ENCODE data around the gene SFT2D1. TPM values are rescaled to one million over a fixed set of nuclear protein-coding genes. Genes with fewer than 3 reads are reported as not detected.

SFT2D1 gene
- total RNA-seq, 4 donors from 2014 or later = 6.1 to 35.8 (median 33.0) TPM

- Histone ChIP-seq H3K27me3 (no peaks in the 10 kb centered on the region), H3K36me3 (no peaks in the 10 kb centered on the region), H3K9me3 (no peaks in the 10 kb centered on the region), H3K27ac (no peak overlapping the region), H3K4me3 (no peak overlapping the region), H3K4me1 (no peaks in the 10 kb centered on the region)
- DNase-seq = no peak
- TF ChIP-seq CTCF (IDR thresholded peaks at IDR 0.05) (no peak), POLR2A (IDR thresholded peaks at IDR 0.05) (no peak)
- intact Hi-C loops (cut with DNase I; ENCODE audit: low total_unique reads) = no loop called here
Observed at GRCh38 chr6:166317261-166318212, 24.8 kb downstream of the SFT2D1 start.

- Histone ChIP-seq H3K4me3 (no peak overlapping the region), H3K9me3 (no peaks in the 10 kb centered on the region), H3K36me3 (no peaks in the 10 kb centered on the region), H3K4me1 (no peaks in the 10 kb centered on the region), H3K27ac (no peak overlapping the region), H3K27me3 (no peaks in the 10 kb centered on the region)
- no peak for DNase-seq
- TF ChIP-seq POLR2A (IDR thresholded peaks at IDR 0.05) (no peak), CTCF (IDR thresholded peaks at IDR 0.05) (no peak)
- intact Hi-C loops (cut with DNase I; ENCODE audit: low total_unique reads) = no loop called here
Observed at GRCh38 chr6:166315436-166315835, 26.9 kb downstream of the SFT2D1 start.

- Histone ChIP-seq H3K9me3 (no peaks in the 10 kb centered on the region), H3K36me3 (no peaks in the 10 kb centered on the region), H3K4me1 (no peaks in the 10 kb centered on the region), H3K27me3 (no peaks in the 10 kb centered on the region), H3K27ac (no peak overlapping the region), H3K4me3 (no peak overlapping the region)
- TF ChIP-seq POLR2A (IDR thresholded peaks at IDR 0.05) (no peak), CTCF (IDR thresholded peaks at IDR 0.05) (no peak)
- intact Hi-C loops (cut with DNase I; ENCODE audit: low total_unique reads) = no loop called here
- DNase-seq = no peak
Observed at GRCh38 chr6:166314454-166314853, 27.9 kb downstream of the SFT2D1 start.

GRCh38 chr6:166313255-166314070 lies 28.9 kb downstream of the SFT2D1 start:
- no peak for TF ChIP-seq POLR2A (IDR thresholded peaks at IDR 0.05)
- peak; percentile 22 to 36 (median 34) for TF ChIP-seq CTCF (IDR thresholded peaks at IDR 0.05)
- H3K9me3 ChIP-seq = no peaks in the 10 kb centered on the region
- no peaks in the 10 kb centered on the region for H3K36me3 ChIP-seq
- DNase-seq = no peak
- intact Hi-C loops (cut with DNase I; ENCODE audit: low total_unique reads) = no loop called here
- H3K27ac ChIP-seq = no peak overlapping the region
- no peaks in the 10 kb centered on the region for H3K4me1 ChIP-seq
- no peaks in the 10 kb centered on the region for H3K27me3 ChIP-seq
- no peak overlapping the region for H3K4me3 ChIP-seq

- H3K27ac ChIP-seq = no peak overlapping the region
- no peaks in the 10 kb centered on the region for H3K36me3 ChIP-seq
- H3K27me3 ChIP-seq = no peaks in the 10 kb centered on the region
- no peaks in the 10 kb centered on the region for H3K9me3 ChIP-seq
- intact Hi-C loops (cut with DNase I; ENCODE audit: low total_unique reads) = no loop called here
- DNase-seq = no peak
- peaks cover 0 to 4% of the 10 kb centered on the region in 2 donors for H3K4me1 ChIP-seq
- TF ChIP-seq POLR2A (IDR thresholded peaks at IDR 0.05) (no peak), CTCF (IDR thresholded peaks at IDR 0.05) (no peak)
- H3K4me3 ChIP-seq = no peak overlapping the region
Observed at GRCh38 chr6:166312832-166313231, 29.5 kb downstream of the SFT2D1 start.
